Mucosa of gallbladder (tissue), 1 donor: ENCODE results near the gene NRIP2. TPM values are rescaled to one million over a fixed set of nuclear protein-coding genes. Genes with fewer than 3 reads are reported as not detected.

Source experiments
- DNase-seq: peaks from one replicate; pipeline ENCODE4 v3.0.0-alpha.2; 2020; ENCODE audit warnings: low spot score
- total RNA-seq: library from RNA; stranded (reverse); gene quantifications from one replicate; pipeline ENCODE4 v1.2.1, GENCODE V29; 2021
- donor health status: DM: no; HTN: no; CAD: no.

NRIP2 gene
- total RNA-seq, 1 donor from 2014 or later = 3.2 TPM

DNA sequence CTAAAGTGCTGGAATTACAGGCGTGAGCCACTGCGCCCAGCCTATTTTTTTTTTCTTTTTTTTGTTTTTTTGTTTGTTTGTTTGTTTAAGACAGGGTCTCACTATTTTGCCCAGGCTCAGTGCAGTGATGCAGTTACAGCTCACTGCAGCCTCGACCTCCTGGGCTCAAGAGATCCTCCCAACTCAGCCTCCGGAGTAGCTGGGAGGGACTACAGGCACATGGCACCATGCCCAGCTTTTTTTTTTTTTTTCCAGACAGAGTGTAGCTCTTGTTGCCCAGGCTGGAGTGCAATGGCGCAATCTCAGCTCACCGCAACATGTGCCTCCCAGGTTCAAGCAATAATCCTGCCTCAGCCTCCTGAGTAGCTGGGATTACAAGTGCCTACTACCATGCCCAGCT is 28.1 kb downstream of the NRIP2 start:
- no peak for DNase-seq

DNA sequence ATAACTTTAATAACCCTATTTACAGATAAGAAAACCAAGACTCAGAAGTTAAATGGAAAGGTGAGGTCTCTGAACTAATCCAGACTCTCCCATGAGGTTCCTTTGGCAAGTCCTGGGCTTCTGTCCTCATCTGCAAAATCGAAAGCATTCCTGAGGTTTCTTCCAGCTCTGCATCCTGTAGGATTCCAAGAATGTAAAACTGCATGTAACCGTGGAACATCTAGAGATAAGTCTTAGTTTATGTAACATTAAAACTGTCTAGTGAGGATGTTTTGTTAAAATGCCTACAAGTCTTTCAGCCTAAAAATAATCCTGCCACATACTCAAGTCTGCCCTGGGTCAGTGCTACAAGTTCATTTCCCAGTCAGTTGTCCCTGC is 29.7 kb downstream of the NRIP2 start:
- DNase-seq = no peak

DNA sequence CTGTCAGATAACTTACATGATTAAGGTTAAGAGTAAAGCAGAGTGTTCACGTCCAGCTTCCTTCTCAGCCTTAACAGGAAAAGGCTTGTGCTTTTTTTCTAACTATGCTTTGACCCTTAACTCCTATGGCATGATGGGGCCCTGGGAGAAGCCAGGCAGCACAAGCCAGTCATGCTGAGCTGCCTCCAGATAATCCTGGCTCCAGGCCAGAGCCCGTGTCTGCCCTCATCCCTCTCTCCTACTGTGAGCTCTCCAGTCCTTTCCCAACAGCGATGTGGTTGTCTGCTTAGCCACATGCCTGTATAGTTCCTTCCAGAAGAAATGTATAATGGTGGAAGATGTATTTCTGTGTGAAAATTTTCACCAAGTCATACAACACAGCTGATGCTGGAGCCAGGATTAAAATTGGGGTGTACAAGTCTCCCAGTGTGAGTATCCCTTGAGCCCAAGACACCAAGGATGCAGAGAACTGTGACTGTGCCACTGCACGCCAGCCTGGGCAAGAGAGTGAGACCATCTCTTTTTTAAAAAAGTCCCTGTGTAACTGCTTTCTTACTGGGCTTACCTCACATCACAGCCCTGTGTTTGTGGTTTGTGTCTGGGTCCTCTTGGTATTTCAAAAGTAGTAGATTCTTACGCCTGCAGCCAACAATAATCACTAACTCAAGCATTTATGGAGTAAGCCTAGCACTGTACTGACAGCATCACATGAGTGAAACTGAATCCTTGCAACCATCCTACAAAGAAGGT is 30.3 kb downstream of the NRIP2 start:
- no peak for DNase-seq

DNA sequence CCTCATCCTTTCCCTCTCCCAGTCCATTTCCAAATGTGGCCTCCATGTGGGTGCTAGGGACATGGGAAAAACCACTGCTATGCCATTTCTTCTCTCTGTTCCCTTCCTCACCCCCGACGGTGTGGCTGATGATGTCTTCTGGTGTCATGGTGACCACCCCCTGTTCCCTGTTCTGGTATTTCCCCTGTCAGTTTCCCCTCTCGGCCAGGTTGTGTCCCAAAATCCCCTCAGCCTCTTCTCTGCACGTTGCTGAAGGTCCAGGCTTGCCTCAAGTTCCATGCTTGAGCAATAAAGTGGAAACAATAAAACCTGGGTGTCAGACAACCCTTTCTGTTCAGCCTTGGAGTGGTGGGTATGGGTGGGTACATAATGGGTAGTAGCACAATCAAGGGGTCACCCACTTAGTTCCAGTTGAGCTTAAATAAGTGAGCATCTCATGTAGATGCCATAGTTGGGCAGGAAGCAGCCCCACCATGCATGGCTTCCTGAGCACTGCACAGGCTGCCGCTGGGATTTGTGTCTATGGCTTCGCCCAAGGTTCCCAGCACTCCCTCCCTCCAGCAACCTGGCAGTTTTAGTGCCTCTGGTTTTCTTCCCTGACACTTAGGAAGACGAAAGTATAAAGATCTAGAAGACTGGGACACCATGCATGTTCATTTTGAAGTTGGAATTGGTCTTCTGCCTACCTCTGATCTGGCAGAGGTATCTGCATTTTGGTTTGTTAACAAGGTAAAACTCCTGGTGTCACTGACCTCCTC is 31.0 kb downstream of the NRIP2 start:
- no peak for DNase-seq

DNA sequence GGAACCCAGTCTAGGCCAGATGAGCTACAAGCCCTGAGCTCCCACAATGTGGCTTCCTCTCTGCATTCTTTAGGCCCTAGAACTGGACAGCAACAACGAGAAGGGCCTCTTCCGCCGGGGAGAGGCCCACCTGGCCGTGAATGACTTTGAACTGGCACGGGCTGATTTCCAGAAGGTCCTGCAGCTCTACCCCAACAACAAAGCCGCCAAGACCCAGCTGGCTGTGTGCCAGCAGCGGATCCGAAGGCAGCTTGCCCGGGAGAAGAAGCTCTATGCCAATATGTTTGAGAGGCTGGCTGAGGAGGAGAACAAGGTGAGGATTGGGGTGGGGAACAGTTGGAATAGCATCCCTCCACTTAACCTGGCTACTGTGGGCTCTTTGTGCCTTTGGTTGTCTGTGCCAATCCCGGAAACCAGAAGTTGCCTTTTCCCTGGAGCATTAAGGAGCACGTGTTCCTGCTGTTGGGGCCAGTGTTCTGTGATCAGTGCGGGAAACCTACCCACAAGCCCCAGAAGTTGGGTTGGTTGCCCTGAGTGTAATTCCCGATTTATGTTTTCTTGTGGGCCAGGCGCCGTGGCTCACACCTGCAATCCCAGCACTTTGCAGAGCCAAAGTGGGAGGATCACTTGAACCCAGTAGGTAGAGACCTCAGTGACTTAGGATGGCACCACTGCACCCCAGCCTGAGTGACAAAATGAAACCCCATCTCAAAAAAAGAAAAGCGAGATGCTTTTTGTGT is 33.6 kb downstream of the NRIP2 start:
- no peak for DNase-seq

DNA sequence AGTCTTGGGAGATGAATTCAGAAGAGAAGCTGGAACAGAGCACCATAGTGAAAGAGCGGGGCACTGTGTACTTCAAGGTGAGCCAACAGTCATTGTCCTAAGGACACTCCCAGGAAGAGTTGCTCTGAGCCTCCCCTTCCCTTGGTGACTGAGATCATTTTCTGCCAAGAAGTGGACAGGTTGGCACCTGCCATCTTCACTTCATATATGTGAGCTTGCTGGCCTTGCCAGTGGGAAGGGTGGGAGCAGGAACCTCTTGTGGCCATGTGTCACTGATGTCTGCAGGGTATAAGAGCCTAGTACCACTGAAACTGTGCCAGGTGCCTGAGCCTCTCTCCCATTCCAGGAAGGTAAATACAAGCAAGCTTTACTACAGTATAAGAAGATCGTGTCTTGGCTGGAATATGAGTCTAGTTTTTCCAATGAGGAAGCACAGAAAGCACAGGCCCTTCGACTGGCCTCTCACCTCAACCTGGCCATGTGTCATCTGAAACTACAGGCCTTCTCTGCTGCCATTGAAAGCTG is 34.7 kb downstream of the NRIP2 start:
- no peak for DNase-seq

DNA sequence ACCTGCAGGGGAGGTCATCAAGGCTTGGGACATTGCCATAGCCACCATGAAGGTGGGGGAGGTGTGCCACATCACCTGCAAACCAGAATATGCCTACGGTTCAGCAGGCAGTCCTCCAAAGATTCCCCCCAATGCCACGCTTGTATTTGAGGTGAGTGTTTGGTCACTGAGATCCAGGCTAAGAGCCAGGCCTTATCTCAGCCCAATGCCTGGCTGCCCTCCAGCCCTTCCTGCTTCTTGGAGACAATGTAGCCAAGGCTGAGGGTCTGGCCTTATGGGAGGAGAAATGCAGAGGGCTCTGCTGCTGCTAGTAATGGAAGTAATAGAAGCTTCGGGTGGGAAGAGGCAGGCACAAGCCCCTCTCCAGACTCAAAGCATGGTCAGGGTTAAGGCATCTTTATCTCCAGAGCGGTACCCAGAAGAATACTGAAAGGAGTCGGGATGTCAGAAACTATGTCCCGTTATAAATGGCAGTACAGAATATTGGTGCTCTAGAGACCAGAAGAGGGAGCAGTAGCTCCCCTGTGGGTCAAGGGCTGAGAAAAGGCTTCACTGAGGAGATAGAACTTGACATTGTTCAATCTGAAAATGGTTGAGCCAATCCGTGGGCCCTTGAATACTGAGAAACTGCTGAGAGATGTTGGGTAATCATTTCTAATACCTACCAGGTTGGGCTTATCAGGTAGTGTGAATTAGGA is 37.0 kb downstream of the NRIP2 start:
- no peak for DNase-seq

DNA sequence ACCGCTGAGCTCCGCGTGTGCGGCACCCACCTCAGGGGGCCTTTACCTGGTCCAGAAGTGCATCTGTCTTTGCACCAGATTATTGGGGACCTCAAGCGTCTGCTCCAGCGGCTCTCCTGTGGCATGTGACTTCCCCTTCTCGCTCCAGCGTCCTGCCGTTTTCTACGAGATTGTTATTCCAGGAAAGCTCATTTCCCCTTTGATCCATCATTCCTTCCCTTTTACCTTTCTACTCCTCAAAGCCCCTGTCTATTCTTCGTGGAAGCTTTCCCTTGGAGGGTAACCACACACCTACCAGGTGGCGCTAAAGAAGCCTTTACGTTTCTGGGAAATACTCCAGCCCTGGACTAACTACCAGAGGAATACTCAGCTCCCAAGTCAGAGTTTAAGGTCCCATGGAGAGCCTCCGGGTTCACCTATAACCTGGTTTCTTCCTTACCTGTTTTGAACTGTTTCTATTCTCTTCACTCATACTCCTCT is 38.6 kb downstream of the NRIP2 start:
- no peak for DNase-seq

DNA sequence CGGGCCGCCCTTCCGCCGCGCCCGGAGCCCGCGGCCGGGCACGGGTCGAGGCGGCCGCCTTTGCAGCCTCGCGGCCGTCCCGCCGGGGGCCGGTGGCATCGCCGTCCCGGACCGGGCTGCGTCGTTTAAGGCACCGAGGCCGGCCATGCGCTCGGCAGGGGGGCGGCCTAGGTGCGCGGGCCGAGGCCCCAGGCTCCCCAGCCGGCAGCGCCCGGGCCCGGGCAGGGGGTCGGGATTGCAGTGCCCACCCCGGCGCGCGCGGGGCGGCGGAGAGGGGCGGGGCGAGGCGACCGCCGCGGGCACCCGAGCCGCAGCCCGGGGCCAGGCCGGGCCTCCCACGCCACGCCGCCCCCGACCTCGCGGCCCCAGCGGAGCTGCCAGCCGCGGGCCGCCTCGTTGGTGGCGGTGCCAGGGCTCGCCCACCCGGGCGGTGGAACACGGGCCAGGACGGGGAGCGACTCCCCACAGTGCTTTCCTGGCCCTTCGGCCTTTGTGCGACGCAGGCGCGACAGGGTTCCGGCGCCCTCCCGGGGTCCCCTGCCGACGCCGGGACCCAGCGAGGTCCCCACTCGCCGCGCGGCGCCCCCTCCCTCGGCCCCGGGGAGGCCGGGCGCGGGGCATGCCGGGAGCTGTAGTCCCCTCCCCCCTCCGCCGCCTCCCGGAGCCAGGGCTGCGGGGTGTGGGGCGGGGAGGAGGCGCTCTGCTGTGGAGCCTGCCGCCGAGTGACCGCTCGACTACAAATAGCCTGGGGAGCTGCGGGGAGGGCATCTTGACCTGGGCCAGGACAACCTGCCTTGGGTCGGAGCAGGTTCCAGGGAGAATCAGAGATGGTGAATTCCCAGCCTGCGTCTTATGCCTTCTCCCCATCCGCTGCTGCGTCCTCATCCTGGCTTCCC is 39.3 kb downstream of the NRIP2 start:
- peak; percentile 79 for DNase-seq

DNA sequence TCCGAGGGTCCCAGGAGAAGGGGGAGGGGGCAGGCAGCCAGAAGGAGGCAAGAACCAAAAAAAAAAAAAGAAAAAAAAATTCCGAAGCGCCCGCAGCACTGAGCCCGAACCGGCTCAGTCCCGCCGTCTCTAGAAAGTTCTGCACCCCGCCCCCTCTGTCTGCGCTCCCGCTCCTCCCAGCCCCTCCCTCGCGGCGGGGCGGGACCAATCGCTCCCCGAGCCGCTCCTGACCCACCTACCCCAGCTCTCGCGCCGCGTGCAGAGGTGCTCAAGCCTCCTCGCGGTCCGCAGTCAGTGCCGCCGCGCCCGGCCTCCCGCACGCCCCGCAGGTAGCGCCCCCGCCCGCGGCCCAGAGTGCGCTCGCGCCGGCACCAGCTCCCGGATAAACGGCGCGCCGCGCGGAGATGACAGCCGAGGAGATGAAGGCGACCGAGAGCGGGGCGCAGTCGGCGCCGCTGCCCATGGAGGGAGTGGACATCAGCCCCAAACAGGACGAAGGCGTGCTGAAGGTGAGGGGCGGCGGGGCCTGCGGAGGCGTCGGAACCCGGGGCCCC is 40.0 kb downstream of the NRIP2 start, which contains the start of gene FKBP4:
Gene FKBP4 (plus strand): TSS at position 235 of the 554 bp plus-strand sequence. CDS start 170 bp downstream, at position 405.
- DNase-seq = peak; percentile 94

DNA sequence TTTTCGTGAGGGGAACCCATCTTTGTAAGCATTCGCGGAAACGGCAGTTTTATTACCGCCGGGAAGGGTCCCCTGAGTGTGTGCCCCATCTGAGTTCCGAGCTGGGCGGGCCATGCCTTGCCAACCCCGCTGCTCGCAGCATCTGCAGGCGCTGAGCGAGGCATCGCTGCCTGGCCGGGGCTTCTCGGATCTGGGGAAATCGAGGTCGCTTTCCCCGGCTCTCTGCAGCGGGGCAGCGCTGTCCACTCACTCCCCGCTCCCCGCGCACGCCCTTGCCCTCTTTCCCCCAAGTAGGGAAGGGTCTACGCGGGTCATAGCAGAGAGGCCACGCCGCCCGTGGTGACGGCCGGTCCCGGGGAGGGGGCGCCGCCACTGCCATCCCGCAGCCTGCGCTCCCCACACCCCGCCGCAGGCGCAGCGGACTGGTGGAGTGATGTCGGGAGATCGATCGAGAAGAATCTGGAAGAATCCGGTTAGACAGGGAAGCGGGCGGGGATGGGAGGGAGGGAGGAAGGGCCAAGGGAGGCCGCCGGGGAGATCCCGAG is 40.6 kb downstream of the NRIP2 start:
- DNase-seq = peak; percentile 83

DNA sequence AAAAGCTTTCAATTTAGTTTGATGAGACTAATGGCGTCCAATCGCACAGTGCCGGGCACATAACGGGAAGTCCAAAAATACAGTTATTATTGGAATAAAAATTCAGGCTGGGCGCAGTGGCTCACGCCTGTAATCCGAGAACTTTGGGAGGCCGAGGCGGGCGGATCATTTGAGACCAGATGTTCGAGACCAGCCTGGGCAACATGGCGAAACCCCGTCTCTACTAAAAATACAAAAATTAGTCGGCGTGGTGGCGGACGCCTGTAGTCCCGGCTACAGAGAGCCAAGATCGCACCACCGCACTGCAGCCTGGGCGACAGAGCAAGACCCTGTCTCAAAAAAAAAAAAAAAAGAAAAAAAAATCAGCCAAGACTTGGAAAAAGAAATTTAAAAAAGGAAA is 41.3 kb downstream of the NRIP2 start:
- DNase-seq = no peak

DNA sequence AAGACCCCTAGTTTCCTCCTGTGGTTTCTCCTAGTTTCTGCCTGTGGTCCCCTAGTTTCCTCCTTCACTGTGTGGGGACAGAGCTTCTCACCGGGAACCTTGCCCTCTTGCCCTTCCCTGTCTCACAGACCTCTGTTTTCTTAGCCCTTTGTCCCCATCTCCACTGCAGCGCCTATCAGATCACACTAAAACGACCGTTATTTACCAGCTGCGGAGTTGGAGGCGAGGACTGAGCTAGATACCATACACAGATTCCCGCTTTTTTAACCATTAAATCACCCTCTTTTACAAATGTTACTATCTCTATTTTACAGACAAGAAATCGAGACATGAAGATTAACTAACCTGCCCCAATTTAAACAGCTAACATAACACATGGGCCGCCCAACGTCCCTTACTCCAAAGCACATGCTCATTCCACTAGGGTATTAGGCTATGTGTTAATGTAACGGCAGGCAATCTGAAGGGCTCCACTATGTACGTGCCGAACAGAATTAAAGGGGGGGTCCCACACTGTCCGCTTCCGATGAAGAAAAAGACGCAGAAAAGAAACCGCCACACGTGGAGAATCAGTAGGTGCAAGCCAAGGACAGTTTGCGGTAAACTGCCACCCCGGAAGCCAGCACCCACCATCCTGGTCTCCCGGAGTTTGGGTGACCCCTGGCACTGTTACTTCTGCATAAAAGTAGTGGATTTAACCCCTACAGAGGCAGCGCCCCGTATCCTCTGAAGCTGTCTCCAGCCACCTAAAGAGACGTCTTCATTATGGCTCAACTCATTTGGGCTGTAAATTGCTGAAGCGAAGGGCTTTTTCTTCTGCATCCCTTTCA is 41.9 kb downstream of the NRIP2 start:
- no peak for DNase-seq

DNA sequence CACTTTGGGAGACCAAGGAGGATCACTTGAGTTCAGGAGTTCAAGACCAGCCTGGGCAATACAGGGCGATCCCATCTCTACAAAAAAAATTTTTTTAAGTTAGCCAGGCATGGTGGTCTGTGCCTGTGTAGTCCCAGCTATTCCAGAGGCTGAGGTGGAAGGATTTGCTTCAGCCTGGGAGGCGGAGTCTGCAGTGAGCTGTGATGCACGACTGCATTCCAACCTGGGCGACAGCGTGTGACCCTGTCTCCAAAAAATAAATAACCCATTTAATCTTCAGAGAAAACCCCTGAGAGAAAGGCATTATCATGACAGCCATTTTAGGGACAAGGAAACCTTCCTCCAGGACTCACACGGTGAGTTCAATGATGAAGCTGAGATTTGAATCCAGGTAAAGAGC is 43.7 kb downstream of the NRIP2 start:
- DNase-seq = no peak

DNA sequence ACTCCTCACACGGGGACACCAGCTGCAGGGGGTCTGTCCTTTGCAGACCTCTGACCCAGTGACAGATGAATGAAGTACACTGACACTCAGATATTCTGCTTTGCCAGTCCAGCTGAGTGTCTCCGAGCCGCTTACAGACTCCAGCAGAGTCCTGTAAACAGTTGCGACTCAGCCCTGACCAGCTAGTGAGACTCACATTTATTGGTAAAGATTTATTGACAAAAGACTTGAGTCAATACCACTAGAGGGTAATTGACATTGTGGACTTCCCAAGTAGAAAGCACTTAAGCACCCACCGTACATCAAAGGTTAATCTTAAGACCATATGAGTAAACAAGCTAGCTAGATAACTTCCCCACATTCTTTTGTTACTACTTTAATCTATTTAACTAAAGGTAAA is 49.8 kb downstream of the NRIP2 start:
- no peak for DNase-seq

DNA sequence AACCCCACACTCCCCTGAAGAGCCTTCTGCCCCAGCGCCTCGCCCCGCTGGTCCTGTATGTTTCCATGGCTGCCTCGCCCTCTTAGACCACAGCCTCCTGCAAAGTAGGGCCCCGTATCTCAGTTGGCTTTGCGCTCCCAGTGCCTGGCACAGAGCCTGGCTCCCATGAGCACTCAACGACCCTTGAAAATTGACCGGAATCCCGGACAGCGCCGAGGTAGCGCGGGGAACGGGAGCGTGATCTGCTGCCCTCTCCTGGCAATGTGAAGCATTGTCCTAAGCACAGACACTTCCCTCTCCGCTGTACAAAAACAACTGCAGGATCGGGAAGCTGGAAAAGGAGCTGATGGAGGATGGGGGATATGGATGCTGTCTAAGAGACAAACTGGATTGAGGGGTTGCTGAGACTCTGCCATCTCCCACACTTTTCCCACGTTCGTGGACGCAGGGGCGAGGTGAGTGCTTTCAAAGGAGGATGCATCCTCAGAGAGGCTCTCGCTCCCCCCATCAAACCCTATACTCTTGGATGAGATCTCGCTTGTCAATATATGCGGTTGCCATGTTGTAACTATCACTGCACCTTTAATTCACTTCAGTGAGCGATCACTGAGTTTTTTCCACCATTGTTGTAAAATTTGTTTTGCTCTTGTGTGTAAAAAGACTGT is 50.8 kb downstream of the NRIP2 start:
- peak; percentile 53 for DNase-seq

DNA sequence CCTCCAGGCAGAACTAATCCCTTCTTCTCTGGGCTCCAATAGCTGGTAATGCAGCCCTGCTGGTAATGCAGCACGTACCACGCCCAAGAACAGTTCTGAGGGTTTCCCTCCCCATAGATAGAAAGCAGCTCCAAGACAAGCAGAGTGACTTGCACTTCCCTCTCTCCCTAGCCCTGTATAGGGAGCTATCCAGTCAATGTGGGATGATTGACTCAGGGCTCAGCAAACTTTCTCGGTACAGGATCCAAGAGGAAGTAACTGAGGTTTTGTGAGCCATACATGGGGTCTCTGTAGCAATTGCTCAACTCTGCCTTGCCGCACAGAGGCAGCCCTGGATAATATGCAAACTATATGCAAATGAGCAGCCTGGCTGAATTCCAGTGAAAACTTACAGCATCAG is 55.6 kb downstream of the NRIP2 start:
- no peak for DNase-seq

DNA sequence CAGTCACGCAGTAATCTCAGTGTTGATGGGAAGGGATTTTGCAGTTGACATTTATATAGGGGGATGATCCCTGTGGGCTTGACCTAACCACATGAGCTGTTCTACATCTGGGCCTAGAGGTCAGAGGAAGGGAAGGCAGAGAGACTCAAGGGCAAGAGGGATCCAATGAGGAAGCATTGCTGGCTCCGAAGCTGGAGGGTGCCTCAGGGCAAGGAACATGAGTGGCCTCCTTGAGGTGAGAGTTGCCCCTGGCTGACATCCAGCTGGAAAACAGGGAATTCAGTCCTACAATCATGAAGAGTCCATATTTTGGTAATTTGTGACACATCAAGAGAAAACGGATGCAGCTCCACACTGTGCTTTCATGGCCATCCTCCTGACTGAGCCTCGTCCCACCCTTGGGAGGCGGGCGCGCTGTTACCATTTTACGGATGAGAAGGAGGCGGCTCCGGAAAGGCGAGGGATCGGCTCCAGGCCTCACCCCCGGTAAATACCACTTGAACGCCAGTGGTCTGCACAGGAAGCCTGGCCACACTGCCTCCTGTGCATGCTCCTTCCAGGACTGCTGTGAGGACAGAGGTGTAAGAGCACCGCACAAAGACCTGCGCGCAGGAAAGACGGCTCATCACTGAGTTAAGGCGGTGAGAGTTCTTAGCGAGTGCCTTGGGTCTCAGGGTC is 58.6 kb downstream of the NRIP2 start:
- DNase-seq = no peak
